Left ventricle myocardium superior (tissue), 1 donor: ENCODE measurements around the gene UGT1A7. TPM values are rescaled to one million over a fixed set of nuclear protein-coding genes. Genes with fewer than 3 reads are reported as not detected.
"Not testable (repeated sequence)": the region's sequence is repeated elsewhere in the genome, so short reads cannot be mapped to it uniquely, and the experiment has no call there.

Experiments
- ATAC-seq: fragments of 200-7000 bp; cut with Tn5 transposase; one replicate; pipeline ENCODE4 v1.9.1; 2020; ENCODE audit warnings: mild to moderate bottlenecking, moderate library complexity
- DNase-seq: peaks from one replicate; pipeline ENCODE4 v3.0.0-alpha.2; 2020
- intact Hi-C: fragments of 100-400 bp; cut with micrococcal nuclease; formaldehyde crosslinking; loops from one replicate; pipeline ENCODE4 v1.11.0; 2022
- total RNA-seq: library from RNA; stranded (reverse); fragmentation: NEBNext Ultra II Directional; extraction: Animal tissue kit (Norgen Biotek cat#: 25700); gene quantifications from one replicate; pipeline ENCODE4 v1.2.1, GENCODE V29; 2021
- donor health status: DM: no; HTN: yes; CAD: no; lungs with severe emphysema.

UGT1A7 gene
- total RNA-seq, 1 donor from 2014 or later = not detected

DNA sequence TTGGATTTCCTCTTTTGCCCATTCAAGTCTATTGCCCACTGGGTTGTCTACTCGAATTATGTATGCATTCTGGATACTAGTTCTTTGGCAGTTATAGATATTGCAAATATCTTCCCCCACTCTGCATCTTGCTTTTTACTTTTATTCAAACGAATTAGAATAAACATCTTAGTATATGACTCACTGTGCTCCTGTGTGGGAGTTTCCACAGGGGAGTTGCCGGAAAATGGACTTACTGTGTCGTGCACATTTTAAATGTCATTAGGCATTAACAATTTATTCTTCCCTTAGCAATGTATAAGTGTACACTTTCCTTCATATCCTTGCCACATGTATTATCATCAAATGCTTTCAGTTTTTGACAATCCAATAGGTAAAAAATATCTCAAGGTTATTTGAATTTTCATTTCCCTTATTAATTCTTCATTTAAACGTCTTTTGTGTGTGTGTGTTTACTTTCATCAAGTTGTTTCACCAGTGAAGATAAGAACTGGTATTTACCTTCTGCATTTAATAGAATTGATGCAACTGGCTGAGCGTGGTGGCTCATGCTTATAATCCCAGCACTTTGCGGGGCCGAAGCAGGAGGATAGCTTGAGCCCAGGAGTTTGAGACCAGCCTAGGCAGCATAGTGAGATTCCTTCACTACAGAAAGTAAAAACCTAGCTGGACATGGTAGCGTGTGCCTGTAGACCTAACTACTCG, 26.4 kb downstream of the UGT1A7 start:
- intact Hi-C loops = no loop called here
- ATAC-seq (no peak), DNase-seq (no peak)

DNA sequence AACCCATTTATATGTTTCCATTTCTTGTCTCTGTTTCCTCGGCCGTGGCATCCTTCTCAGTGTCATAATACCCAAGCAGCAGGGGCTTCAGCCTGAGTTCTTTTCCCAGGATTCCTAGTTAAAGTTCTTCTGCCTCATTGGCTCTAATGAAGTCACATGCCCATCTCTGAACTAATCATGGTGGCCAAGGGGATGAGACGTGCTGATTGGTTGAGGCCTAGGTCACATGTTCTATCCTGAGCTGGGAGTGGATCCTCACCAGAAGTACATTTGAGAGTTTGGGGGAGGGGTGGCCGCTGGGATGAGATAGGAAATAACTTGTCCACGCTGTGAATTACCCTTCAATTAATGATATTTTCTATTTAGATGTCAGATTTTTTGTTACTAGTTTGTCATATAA, 27.2 kb downstream of the UGT1A7 start:
- intact Hi-C loops = no loop called here
- no peak for ATAC-seq
- DNase-seq = no peak

DNA sequence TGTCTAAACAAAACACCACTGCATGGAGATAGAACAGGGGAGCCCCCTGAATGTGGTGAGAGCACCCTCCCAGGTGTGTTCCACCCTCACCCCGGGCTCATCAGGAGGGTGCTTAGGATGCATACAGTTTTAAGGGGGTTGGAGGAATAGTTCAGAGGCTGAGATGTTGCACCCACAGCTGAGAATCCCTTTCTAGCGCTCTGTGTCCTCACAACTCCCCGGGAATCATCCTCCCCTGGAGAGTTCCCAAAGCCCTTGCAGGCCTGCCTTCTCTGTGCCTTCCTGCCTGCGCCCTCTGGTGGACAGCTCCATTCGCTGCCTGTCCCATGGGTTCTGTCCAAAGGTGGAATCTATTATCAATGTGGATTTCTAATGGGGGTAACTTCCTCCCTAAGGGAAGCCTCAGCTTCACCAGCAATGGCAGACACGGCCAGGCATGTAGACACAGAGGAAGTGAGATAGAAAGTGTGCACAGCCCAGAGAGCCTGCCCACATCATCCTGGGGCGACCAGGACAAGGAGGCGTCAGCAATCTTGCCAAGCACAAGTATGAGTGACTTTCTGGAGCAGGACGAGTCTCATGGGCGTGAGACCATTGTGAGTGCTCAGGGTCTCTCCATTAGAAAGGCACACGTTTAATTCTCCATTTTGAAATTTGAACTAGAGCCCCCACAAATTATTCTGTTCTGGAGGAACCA, 29.8 kb downstream of the UGT1A7 start:
- intact Hi-C loops = no loop called here
- DNase-seq (peak; percentile 78), ATAC-seq (peak; percentile 69)

DNA sequence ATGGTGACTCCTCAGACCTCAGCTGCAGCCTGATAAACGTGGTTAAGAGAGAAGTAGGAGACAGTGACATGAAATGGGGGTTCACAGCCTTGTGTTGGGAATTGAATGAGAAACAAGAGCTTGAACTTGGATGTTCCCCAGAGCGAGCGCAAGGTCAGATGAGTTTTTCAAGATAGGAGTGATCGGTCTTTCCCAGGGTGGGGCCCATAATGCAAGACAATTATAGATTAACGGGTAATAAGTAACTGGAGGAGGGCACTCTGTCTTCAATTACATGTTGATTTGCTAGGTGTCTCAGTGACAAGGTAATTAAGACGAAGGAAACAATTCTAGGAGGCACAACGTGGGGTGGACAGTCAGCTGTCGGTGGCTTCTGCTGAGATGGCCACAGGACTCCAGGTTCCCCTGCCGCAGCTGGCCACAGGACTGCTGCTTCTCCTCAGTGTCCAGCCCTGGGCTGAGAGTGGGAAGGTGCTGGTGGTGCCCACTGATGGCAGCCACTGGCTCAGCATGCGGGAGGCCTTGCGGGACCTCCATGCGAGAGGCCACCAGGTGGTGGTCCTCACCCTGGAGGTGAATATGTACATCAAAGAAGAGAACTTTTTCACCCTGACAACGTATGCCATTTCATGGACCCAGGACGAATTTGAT, 31.0 kb downstream of the UGT1A7 start, which contains the start of gene UGT1A5:
UGT1A5 (plus strand) TSS at position 297 of the 651 bp plus-strand sequence; CDS start at position 382, 85 bp downstream.
- DNase-seq (no peak), ATAC-seq (no peak)
- intact Hi-C loops = no loop called here

DNA sequence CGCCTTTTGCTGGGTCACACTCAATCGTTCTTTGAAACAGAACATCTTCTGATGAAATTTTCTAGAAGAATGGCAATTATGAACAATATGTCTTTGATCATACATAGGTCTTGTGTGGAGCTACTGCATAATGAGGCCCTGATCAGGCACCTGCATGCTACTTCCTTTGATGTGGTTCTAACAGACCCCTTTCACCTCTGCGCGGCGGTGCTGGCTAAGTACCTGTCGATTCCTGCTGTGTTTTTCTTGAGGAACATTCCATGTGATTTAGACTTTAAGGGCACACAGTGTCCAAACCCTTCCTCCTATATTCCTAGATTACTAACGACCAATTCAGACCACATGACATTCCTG, 31.5 kb downstream of the UGT1A7 start:
- DNase-seq (no peak), ATAC-seq (no peak)
- intact Hi-C loops = no loop called here

DNA sequence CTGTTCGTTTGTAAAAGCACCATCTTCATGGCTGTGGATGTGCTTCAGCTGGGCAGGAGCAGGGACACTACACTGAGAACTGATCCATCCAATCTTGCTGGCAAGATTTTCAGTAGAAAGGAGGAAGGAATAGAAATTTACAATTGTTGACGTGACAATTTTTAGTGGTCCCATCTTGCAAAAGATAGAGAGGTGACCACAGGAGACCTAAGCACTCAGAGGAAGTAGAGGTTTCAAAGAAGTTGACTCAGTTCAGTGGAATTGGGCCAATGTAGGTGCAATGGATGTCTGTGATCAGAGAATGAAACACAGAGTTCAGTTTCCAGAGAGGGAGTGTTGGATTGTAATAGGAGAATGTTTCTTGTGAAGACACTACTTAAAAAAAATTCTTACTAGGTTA, 32.4 kb downstream of the UGT1A7 start:
- intact Hi-C loops = no loop called here
- DNase-seq (no peak), ATAC-seq (no peak)

DNA sequence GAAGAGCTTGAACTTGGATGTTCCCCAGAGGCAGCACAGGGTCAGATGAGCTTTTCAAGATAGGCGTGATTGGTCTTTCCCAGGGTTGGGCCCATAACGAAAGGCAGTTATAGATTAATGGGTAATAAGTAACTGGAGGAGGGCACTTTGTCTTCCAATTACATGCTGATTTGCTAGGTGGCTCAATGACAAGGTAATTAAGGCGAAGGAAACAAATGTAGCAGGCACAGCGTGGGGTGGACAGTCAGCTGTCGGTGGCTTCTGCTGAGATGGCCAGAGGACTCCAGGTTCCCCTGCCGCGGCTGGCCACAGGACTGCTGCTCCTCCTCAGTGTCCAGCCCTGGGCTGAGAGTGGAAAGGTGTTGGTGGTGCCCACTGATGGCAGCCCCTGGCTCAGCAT, 36.9 kb downstream of the UGT1A7 start, which contains the start of gene UGT1A4:
UGT1A4 (plus strand) TSS at position 185 of the 400 bp plus-strand sequence; CDS start at position 270, 85 bp downstream.
- intact Hi-C loops = no loop called here
- DNase-seq (no peak), ATAC-seq (no peak)

DNA sequence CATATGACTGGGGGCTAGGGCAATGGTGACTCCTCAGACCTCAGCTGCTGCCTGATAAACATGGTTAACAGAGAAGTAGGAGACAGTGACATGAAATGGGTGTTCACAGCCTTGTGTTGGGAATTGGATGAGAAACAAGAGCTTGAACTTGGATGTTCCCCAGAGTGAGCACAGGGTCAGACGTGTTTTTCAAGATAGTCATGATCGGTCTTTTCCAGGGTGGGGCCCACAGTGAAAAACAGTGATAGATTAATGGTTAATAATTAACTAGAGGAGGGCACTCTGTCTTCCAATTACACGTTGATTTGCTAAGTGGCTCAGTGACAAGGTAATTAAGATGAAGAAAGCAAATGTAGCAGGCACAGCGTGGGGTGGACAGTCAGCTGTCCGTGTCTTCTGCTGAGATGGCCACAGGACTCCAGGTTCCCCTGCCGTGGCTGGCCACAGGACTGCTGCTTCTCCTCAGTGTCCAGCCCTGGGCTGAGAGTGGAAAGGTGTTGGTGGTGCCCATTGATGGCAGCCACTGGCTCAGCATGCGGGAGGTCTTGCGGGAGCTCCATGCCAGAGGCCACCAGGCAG, 47.1 kb downstream of the UGT1A7 start, which contains the start of gene UGT1A3:
UGT1A3 (plus strand) TSS at position 320 of the 579 bp plus-strand sequence; CDS start at position 405, 85 bp downstream.
- intact Hi-C loops = no loop called here

DNA sequence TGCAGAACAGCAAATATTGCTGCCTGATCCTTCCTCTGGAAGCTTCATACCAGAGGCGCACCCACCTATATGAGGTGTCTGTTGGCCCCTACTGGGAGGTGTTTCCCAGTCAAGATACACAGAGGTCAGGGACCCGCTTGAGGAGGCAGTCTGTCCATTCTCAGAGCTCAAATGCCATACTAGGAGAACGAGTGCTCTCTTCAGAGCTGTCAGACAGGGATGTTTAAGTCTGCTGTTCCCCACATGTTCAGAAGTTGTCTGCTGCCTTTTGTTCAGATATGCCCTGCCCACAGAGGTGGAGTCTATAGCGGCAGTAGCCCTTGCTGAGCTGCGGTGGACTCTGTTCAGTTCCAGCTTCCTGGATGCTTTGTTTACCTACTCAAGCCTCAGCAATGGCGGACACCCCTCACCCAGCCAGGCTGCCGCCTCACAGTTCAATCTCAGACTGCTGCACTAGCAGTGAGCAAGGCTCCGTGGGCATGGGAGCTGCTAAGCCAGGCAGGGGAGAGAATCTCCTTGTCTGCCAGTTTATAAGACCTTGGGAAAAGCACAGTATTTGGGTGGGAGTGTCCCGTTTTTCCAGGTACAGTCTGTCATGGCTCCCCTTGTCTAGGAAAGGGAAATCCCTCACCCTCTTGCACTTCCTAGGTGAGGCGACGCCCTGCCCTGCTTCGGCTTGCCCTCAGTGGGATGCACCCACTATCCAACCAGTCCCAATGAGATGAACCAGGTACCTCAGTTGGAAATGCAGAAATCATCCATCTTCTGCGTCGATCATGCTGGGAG, 55.4 kb downstream of the UGT1A7 start:
- intact Hi-C loops, ATAC-seq: not testable (repeated sequence)

More for the DNA sequence above, 47.1 kb downstream of the UGT1A7 start, which contains the start of gene UGT1A3:
- DNase-seq (no peak), ATAC-seq (no peak)

DNA sequence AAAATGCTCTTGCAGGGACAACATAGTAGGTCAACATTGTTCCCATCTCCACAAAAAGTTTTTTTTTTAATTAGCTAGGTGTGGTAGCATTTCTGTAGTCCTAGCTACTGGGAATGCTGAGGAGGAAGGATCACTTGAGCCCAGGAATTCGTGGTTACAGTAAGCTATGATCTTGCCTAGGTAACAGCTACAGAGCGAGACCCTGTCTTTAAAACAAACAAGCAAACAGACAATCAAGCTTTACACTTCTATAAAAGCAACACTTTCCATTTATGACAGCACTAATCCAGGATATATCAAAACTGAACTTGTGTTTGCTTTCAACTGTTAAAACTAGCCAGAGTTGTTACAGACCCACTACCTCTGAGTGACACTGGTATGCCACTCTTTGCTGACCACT, 59.2 kb downstream of the UGT1A7 start:
- DNase-seq (no peak), ATAC-seq (no peak)
- intact Hi-C loops = no loop called here

More for the DNA sequence above, 55.4 kb downstream of the UGT1A7 start:
- DNase-seq = not testable (repeated sequence)

DNA sequence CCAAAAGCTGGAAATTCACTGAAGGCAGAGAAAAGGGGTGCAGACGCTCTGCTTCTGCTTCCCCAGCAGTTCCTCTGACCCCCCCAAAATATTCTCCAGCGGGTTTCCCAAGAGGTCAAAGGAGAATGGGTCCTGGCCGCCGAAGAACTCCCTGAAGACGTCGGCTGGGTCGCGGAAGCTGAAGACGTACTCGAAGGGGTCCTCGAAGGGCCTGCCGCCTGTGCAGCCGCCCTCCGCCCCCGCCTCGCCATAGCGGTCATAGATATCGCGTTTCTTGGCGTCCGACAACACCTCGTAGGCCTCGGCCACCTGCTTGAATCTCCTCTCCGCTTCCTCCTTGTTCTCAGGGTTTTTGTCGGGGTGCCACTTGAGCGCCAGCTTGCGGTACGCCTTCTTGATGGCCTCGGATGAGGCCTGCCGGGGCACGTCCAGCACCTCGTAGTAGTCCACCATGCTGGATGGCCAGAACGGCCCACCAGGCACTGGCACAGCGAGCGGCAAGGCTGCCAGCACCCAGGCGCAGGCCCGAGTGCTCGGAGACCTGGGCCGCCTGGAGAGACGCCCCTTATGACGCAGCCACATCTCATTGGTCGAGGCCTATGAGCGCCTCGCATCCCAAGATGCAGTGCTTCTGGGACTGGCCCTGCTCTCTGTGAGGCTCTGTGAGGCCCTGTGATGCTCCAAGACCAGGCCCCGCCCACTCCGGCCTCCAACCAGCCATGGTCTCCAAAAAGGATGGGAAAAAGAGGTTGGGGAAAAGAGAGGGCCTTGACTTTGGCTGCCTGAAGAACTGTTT, 62.0 kb downstream of the UGT1A7 start:
- intact Hi-C loops = no loop called here
- no peak for ATAC-seq
- no peak for DNase-seq

DNA sequence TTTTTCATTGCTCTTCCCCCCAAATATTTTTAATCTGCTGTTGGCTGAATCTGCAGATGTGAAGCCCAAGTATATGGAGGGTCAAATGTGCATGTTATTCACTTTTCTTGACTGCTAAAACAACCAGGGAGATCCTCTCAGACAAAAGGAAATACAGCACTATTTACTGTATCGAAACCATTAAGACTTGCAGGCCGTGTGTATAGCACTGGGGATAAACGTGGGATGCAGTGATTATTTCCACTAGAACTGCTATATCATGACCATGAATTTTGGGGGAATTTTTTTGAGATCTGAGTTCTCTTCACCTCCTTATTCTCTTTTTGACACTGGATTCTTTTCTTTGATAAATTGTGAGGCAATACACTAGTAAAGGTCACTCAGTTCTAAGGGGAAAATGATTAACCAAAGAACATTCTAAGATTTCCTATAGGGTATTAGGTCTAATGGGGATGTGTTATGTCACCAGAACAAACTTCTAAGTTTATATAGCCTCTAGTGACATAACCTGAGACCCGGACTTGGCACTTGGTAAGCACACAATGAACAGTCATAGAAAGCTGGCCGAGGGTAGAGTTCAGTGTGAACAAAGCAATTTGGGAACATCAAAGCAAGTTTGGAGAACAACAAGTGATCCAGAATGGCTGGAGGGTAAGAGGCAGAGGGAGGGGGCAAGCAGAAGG, 63.5 kb downstream of the UGT1A7 start:
- DNase-seq (no peak), ATAC-seq (no peak)
- intact Hi-C loops = no loop called here

DNA sequence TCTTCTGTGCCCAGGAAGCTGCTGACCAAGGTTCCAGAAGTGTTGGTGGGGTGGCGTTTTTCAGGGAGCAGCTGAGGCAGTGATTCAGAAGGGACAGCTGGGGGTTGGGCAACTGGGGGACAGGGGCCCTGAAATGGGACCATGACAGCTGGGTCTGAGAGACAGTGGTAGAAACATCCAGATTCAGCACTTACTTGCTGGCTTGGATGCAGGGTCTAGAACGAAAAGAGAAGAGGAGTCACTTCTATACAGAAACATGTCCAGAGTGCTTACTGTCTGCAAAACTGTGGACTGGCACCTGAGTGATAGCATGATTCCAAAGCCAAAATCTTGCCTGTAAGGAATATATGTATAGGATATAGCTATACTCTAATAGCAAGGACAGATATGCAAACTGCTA, 64.1 kb downstream of the UGT1A7 start:
- DNase-seq, ATAC-seq, intact Hi-C loops: not testable (repeated sequence)

DNA sequence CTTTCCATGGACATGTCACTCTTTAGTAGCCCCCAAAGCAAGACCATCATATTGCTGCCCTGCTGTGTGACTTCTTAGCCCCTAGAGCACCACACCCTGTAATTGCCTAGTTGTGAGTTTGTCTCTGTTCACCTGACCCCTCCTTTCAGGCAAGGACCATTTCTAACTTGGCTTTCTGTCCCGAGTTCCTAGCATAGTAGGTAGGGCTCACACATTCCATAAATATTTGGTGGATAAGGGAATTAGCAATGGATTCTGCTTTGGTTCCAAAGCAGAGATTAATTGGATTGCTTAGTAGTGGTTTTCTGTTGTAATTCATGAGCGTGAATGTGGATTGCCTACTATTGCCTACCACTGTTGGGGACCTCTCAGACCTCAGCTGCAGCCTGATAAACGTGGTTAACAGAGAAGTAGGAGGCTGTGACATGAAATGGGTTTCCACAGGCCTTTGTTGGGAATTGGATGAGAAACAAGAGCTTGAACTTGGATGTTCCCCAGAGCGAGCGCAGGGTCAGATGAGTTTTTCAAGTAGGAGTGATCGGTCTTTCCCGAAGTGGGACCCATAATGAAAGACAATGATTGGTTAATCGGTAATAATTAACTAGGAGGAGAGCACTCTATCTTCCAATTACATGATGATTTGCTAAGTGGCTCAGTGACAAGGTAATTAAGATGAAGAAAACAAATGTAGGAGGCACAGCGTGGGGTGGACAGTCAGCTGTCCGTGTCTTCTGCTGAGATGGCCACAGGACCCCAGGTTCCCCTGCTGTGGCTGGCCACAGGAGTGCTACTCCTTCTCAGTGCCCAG, 65.0 kb downstream of the UGT1A7 start:
- ATAC-seq (no peak), DNase-seq (no peak)
- intact Hi-C loops = no loop called here

DNA sequence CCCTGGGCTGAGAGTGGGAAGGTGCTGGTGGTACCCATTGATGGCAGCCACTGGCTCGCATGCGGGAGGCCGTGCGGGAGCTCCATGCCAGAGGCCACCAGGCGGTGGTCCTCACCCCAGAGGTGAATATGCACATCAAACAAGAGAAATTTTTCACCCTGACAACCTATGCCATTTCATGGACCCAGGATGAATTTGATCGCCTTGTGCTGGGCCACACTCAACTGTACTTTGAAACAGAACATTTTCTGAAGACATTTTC, 65.5 kb downstream of the UGT1A7 start:
- intact Hi-C loops = no loop called here
- DNase-seq (no peak), ATAC-seq (no peak)

DNA sequence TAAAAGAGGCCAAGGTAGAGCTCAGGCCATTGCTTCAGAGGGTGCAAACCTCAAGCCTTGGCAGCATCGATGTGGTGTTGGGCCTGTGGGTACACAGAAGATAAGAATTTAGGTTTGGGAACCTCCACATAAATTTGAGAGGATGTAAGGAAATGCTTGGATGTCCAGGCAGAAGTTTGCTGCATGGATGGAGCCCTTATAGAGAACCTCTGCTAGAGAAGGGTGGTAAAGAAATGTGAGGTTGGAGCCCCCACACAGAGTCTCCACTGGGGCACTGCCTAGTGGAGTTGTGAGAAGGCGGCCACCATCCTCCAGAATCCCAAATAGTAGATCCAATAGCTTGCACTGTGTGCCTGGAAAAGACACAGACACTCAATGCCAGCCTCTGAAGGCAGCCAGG, 69.0 kb downstream of the UGT1A7 start:
- DNase-seq, intact Hi-C loops, ATAC-seq: not testable (repeated sequence)
